Activated naive CD4-positive, alpha-beta T cell treated with Interleukin-2 at 50 U/mL for 16 hours (primary cell): ENCODE measurements around the gene FBN1.

ENCODE experiments used
- DNase-seq: peaks from one replicate; pipeline ENCODE4 v3.0.0-alpha.2; 2020

FBN1 gene

DNA sequence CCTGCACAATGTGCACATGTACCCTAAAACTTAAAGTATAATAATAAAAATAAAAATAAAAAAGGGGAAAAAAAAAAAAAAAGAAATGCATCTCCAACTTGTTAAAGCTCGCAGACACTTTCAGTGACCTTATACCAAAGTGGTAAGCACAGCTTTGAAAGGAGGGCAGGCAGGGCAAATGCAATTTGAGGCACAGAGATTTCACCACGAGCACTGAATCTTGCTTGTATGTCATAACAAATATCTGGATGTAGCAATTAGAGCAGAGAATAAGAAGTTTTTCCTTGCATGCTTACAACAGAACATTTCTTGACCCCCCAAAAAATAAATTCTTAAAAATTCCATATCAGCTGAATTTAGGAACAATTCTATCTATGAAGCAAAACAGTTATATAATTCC, 66.5 kb downstream of the FBN1 start:
- DNase-seq: no peak

DNA sequence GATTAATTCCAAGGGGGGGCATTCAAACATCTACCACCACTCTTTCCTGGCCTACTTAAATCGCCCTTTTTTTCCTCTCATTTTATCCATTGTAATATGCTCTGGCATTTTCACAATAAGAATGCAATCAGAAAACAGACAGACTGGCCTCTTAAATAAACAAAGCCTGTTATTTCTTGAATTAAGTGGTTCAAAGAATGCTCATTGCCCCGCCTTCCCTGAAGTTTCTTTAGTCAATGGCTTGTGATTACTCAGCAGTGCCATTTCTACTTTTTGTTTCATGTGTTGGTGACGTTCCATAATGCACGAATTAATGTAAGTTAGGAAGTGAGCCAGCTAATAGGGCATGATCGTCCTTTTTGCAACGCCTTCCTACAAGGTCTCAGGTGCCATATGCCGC, 68.0 kb downstream of the FBN1 start:
- no peak for DNase-seq

DNA sequence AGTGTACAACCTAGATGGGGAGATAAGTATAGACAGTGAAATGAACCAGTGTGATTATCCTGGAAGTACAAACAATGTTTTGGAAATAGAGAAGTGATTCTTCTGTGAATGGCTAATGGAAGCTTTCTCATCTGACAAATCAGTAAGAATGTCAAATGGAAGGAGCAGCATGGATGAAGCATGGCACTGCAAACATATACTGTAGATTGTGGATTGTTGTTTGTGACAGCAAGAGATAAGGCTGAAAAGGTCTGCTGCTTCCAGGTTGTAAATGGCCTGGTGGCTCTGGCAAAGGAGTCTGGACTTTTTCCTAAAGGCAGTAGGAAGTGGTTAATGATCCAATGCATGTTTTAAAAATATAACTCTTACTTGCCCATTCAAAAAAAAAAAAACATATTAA, 71.3 kb downstream of the FBN1 start:
- DNase-seq: no peak

DNA sequence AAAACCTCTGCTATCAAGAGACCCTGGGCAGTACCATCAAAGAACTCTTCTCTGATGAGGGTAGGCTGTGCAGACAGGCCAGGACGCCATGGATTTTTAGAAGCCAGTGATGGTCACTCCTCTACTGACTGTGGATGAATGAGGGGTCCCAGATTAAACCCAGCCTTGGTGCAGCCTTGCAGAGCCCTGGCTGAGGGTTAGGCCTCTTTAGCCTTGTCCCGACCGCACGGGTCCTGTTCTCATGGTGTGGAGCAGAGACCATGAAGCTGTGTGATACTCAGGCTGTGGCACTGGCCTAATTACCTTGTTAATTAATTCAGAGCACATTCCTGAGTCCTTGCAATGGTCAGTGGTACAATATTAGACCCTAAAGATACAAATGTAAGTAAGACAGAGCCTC, 71.7 kb downstream of the FBN1 start:
- DNase-seq: no peak

DNA sequence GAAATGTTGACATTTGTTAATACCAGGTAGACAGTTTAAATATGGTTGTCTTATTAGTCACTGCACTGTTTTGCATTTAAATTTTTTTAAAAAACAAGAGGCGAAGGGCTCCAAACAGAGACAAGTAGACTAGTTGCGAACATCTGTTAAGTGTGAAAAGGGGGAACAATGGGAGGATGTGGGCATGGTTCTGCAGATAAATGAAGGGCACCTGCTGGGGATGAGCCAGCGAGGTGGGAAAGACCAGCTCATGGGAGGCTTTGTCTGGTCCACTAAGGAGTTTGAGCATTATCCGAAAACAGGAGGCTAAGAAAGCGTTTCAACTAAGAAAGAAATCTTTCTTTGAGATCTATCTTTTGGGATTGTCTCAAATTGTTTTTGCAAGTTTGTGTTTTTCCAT, 72.7 kb downstream of the FBN1 start:
- DNase-seq: no peak

DNA sequence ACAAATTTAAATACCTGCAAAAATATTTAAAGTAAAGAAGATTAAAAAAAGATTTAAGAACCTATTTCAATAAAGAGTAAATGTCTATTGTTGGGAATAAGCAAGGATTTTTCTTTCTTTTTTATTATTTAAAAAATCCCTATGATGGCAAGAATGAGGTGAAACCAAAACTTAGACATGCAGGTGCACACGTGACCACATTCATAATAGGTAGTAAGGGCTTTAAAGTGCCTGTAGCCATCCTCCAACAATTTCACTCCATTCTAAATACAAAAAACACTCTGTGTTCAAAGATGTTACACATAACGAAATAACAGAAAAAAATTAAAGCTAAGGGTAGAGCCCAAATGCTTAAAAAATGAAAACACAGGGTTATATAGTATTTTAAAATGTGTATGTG, 74.0 kb downstream of the FBN1 start:
- DNase-seq: no peak

DNA sequence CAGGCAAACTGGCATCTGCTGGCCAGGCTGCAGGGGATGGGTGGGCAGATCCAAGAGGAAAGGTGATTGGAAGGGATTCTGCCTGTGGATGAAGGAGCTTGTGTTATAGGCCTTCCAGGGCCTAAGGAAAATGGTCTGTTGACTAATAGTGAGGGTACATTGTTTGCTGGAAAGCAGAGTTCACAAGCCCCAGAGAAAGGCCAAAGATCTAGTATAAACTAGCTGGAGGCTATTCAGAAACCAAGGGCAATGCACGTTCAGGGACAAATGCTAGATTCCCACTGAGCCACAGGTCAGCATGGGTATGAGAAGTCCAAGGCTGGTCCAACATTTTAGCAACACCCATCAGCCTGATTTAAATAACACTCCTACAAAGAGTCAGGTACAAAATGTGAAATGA, 74.7 kb downstream of the FBN1 start:
- DNase-seq: no peak

DNA sequence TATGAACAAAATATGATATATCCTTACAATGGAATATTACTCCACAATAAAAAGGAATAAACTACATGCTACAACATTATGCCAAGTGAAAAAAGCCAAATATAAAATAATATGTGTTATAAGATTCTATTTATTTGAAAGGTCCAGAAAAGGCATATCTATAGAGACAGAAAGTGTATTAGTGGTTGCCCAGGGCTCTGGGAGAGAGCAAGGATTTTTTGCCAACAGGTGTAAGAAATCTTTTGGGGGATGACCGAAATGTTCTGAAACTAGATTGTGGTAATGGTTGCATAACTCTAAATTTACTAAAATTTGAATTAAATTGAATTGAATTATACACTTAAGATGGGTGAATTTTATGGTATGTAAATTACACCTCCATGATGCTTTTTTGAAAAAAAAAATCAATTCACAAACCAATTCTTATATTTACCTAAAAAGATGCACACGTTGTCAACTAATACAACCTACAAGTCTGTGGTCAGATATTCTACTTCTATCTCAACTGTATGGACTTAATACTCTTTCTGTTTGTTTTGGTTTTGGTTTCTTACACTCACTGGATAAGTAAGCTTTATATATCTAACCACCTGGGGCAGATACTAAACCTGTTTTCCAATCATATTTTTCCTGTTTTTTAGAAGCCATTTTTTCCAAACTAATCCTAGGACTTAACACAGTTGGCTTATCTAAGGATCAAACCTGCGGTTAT, 75.8 kb downstream of the FBN1 start:
- DNase-seq: no peak

DNA sequence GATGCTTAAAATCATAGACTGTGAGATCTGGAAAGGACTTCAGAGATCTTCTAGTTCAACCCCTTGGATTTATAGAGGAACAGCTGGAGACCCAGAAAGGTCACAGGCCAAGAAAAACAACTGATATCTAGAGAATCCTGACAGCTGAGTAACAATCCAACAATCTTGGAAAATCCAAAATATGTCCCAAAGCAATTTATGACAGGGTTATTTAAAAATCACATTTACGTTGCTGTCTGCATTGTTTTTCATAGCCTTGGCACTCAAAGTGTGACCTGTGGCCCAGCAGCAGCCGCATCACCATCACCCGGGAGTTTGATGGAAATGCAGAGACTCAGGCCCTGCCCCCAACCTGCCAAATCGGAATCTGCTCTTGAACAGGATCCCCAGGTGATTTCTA, 78.8 kb downstream of the FBN1 start:
- DNase-seq: no peak

DNA sequence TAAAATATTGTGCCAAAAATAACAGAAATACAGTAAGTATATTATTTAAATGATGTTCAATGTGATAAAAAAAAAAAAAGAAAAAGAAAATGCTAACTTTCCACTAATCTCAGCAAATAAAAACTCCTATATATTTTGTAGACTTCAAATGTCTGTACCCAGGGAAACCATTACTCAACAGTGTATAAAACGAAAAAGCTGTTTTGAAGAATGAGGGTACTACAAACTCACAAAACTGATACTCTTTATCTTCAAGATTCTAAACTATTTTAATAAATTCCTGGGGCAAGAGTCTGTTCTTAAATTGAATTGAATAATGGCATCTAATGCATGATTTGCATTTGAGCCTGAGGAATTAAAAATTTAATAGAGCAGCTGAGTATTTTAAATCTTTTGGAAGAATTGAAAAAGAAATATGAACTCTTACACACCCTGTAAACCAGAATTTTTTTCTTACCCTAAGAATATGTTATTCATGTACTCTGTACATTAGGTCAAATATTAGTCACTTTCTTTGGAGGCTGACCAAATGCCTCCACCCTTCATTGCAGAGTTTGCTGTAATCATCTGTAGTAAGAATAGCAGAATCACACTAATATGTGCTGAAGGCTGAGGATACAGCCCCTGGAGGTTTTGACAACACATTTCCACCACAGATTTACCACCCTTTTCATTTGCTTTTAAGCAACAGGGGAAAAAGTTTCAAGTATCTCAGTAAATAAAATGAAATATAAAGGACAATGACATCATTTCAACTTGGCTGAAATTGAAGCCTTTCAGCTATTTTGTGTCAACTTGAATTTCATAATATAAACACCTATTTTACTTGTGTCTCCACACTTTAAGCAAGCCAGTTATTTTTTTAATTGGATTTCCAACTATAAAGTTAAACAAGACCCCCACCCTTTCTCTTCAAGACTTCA, 79.7 kb downstream of the FBN1 start:
- no peak for DNase-seq

DNA sequence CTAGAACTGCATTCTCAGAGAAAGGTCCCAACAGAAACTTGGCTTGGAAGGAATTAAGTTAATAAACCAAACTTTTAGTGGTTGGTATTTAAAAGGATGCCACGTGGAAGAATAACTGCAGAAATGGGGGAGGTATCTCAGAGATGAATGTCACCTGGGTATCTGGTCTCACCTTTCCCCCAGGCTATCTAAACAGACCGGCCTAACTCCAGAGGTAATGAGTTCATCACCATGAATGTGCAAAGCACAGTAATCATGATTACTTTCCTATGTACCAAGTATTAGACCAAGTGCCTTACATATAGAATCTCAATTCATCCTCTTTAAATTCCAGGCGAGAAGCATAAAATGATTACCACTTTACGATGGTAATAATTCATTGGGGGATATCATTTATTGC, 80.8 kb downstream of the FBN1 start:
- no peak for DNase-seq

DNA sequence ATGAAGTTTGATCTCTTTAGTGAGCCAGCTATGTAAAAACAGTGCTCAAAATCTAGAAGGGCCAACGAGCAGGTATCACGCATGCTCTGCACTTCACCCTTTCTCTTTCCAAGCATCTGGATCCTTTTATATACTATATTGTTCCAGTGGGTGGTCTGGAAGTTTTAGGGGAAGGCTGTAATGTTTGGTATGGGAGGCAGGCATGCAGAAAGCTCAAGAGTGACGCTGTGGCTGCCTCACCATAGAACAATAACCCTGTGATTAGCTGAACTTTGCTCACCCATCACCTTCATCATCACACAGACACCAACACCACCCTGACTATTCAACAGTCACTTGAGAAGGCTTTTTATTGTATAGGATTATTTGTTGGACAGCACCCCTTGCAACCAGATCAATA, 81.6 kb downstream of the FBN1 start:
- no peak for DNase-seq

DNA sequence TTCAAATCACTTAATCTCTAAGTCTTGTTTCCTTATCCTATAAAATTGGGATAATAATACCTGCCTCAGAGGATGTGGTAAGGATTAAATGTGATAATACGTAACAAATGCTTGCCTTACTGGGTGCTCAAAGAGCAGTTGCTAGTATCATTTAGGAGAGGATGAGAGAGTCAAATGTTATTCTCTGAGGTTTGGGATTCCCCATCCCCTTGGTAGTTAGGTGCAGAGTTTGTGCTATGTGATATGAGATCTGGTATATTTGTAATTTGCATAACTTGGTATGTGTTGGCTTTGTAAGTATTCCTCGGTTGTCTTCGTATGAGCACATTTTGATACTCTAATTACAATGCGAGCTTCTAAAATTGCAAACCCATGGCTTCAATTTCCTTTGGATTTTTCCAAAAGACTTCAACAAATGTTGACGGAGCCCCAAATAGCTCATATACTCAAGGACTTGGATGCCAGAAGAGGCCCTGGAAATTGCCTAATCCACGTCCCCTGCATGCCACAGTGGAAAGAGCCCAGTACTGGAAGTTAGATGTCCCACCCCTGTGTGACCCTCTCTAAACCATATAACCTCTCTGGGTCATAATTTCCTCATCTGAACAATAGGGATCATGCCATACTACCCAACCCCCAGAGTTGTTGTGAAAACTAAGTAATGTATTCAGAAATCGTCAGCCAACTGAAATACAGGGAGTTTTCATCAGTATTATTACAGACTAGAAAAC, 85.0 kb downstream of the FBN1 start:
- no peak for DNase-seq

DNA sequence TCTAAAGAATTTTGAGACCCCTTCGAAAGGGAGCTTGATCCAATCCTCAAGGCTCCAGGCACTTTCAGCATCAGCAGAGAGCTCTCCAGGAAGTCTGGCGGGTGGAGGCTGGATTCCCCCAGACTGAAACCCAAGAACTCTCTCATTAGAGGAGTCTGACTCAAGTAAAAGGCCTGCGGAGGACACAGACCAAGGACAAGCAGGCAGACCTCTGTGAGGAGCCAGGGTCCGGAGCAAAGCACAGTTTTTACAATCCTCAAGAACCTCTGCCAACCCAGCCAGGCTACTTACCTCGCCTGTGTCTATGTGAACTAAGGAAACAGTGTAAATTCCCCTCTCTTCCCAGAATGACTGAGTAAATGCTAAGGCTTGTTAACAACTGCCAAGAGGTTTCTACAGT, 86.2 kb downstream of the FBN1 start:
- DNase-seq: no peak

DNA sequence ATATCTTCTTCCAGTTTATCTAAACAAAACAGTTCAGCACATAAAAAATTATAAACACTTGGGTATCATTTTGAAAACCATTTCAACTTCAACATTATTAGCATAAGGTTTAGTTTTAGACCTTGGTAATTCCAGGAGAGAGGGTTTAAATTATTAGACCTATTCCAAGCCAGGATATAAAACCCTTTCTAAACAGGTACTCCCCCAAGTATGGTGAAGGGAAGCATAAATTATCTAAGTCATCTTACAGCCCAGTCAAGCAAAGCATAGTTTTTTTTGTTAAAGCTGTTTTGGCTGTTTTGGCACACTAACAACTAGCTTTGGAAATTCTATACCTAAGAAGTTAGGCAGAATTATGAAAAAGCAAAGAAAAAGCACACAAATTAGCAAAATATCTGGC, 87.3 kb downstream of the FBN1 start:
- DNase-seq: no peak

DNA sequence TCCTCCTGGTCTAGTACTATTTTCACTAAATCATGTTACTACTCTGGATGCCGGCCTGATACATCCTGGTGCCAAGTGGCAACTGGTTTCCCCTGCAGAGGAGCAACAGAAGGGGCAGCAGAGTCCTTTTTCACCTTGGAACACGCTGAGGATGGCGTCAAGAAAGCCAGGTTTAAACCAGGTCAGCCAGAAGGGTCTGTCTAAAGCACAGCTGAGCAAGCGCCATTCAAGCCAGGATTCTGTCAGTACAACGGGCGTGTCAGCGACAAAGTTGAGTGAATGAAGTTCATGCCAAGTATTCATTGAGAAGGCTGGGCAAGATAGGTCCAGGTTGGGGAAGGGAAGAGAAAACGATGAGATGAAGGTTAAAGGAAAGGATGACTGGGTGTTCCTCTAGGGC, 88.2 kb downstream of the FBN1 start:
- DNase-seq: no peak

DNA sequence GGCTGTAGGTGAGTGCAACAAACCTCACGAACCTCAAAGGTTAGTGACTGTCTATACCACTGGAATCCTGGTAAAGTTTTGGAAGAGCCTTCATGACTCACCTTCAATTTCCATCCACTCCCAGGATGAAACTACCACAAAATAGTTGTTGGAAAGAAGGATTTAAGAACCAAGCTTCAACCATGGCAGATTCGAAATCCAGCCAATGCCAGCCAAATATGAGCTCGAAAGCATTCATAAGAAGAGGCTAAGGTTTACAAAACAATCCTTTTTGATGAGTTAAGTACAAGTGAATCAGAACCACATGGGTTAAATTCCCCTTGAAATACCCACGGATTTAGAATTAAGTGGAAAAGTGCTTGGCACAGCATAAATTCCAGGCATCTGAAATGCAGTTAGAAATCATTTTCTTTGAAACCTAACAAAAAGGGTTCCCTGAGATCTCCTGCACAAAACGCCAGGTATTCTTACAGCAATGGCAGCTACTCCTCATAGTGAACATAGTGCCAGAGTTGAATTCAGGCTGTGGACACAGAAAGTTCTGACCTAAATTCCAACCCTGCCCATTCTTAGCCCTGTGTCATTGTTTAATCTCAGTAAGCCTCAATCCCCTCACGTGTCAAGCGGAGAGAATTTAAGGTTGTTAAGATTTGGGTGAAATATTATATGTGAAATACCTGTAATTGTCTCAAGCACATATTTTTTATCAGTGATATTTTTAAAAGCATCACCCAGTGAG, 89.2 kb downstream of the FBN1 start:
- no peak for DNase-seq

DNA sequence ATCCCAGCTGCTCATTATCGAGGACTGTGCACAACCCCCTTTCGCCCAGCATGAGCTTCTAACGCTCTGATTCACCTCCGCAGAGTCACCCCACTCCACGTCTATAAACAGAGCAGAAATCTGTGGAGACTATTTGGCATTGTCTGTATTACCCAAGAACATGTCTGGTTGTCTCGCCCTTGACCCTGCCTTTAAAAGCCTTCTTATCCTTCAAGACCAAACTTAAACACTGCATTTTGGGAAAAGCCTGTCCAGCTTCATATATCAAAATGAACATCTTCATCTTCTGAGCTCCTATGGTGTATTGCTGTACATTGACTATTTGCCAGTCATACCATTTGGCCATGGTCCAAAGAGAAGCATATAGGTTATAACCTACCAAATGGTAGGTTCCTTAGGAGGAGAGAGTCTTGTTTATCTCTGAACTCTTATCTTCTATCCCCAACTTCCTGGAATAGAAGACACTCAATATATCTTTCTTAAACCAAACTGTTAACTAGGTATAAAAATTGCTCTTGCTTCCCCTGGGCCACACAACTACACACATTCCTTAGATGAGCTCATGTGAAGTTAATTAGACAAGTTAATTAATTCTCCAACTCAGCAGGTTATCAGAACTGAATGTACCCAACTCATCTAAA, 90.1 kb downstream of the FBN1 start:
- DNase-seq: no peak

DNA sequence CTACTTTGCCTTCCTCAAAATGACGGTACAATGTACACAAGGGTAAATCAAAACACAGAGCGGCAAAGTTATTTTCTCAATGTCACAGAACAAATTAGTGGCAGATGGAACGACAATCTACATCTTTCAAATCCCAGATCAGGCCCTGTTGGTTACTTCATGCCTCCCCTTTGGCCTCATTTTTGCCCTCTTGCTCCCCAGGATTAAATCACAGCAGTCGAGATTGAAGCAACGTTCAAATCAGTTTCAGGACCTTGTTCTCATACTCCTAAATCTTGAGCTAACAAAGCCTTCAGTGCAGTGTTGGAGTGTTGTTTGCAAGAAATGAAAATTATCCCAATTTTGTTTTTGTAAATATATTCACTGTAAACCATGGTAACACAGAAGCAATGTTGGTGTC, 91.4 kb downstream of the FBN1 start:
- DNase-seq: no peak

DNA sequence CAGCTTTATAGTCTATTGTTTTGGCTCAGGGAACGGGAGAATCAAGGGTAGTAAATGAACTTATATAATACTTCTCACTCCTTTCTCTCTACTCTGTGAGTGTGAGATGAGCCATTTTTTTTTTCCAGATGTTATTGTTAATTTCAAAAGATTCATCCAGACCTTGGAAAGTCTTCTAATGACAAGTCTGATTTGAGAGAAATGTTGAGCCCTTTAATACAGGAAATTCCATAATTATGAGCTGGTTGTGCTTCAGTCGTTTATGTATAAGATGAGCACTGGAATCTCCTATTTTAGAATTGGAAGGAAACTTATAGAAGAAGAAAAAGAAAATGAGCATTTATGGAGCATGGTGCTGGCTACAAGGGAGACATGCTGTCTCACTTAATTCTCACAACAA, 92.0 kb downstream of the FBN1 start:
- no peak for DNase-seq

DNA sequence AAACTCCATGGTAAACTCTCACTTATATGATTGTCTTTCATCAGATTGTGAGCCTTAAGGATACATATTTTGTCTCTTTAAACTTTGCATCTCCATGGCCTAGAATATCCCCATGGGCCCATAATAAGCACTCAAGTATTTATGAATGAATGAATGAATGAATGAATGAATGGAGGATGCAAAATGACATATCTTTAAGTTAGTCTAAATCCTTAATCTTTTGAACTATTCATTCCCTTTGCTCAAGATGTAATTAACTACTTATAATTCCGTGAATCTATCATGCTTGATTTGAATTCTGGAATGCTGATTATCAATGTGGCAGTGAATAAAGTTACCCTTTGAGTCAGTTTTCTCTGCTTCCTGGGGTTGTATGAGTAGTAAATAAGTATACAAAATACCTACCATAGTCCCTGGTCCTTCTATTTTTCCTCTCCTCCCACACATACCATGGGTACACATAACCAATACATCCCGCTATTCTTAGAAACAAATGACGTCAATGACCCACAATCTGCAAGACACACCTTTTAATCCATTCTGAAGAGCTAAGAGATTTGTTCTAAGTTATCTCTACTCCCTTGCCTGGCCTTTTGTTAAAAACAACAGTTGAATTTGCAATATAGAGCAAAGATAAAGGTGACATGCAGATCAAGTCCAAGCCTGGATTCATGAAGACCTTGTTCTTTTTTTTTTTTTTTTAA, 94.5 kb downstream of the FBN1 start:
- no peak for DNase-seq

DNA sequence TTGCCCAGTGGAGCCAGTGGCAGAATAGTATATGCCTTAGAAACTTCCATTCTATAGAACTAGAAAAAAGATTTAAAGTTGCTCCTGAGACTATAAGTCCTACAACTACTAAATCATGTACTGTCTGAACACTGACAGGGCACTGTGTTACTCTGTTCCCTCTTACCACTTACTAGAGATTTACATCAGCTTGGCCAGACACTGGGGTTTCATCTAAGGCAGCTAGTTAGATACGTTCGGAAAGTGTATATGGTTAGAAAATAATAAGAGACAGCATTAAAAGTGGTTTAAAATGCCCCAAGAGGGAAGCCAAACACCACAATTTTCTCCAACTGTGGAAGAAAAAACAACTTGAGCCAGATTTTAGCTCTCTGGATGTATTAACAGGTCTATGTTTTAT, 97.1 kb downstream of the FBN1 start:
- no peak for DNase-seq
